Posterior cingulate gyrus (tissue), 11 donors: ENCODE results near the gene EPHB2.
"Not testable (repeated sequence)": the region's sequence is repeated elsewhere in the genome, so short reads cannot be mapped to it uniquely, and the experiment has no call there.

ENCODE experiments used
- DNase-seq, 10 donors: peaks; one replicate each; pipeline versions ENCODE4 v3.0.0 to v3.0.0-alpha.2; 2020 to 2021; ENCODE audit warnings: mixed read lengths in 3 of 10
- intact Hi-C: fragments of 100-400 bp; cut with DNase I; formaldehyde crosslinking; loops from one replicate; pipeline ENCODE4 v1.15.1; 2023

The EPHB2 gene

GRCh38 chr1:22688466-22688865 is 22.2 kb upstream of the EPHB2 start:
- intact Hi-C loops = no loop called here

GRCh38 chr1:22689505-22689904 is 21.1 kb upstream of the EPHB2 start:
- intact Hi-C loops = no loop called here
- DNase-seq = no peak

More at GRCh38 chr1:22688466-22688865, 22.2 kb upstream of the EPHB2 start:
- DNase-seq = no peak

GRCh38 chr1:22691031-22691753 is 19.4 kb upstream of the EPHB2 start:
- intact Hi-C loops = no loop called here
- DNase-seq = no peak

- intact Hi-C loops = no loop called here
Measured at GRCh38 chr1:22694172-22694571, 16.5 kb upstream of the EPHB2 start.

GRCh38 chr1:22696610-22697009 is 14.0 kb upstream of the EPHB2 start:
- peak in 1 of 10 donors; percentile 1 for DNase-seq
- intact Hi-C loops = no loop called here

More at GRCh38 chr1:22694172-22694571, 16.5 kb upstream of the EPHB2 start:
- peak in 1 of 10 donors; percentile 51 for DNase-seq

GRCh38 chr1:22697980-22698379 is 12.7 kb upstream of the EPHB2 start:
- DNase-seq = peak in 1 of 10 donors; percentile 7
- intact Hi-C loops = no loop called here

- DNase-seq = peak in 1 of 10 donors; percentile 12
- intact Hi-C loops = no loop called here
Measured at GRCh38 chr1:22699681-22700520, 10.7 kb upstream of the EPHB2 start.

GRCh38 chr1:22702296-22703085 is 8.1 kb upstream of the EPHB2 start:
- peak in 1 of 10 donors; percentile 57 for DNase-seq
- intact Hi-C loops = no loop called here

GRCh38 chr1:22704440-22705067 is 6.1 kb upstream of the EPHB2 start:
- intact Hi-C loops = loop anchor here (1.0 kb wide), 2 partner anchors 158 to 185 kb away; no protein-coding TSS in a partner anchor
- peak; percentile 70 to 96 (median 90) for DNase-seq

GRCh38 chr1:22705586-22705985 is 5.1 kb upstream of the EPHB2 start:
- intact Hi-C loops = no loop called here

GRCh38 chr1:22706100-22706499 is 4.5 kb upstream of the EPHB2 start:
- peak in 1 of 10 donors; percentile 5 for DNase-seq
- intact Hi-C loops = not testable (repeated sequence)

More at GRCh38 chr1:22705586-22705985, 5.1 kb upstream of the EPHB2 start:
- peak in 1 of 10 donors; percentile 8 for DNase-seq

- peak in 1 of 10 donors; percentile 57 for DNase-seq
- intact Hi-C loops = no loop called here
Measured at GRCh38 chr1:22708777-22709176, 1.9 kb upstream of the EPHB2 start.

- DNase-seq = no peak
- intact Hi-C loops = no loop called here
Measured at GRCh38 chr1:22709227-22709626, 1.4 kb upstream of the EPHB2 start.

- peak; percentile 47 to 94 (median 68) for DNase-seq
- intact Hi-C loops = no loop called here
Measured at GRCh38 chr1:22709891-22710700, 543 bp upstream of the EPHB2 start.

GRCh38 chr1:22711071-22711470 is 432 bp downstream of the EPHB2 start:
- DNase-seq = peak in 1 of 10 donors; percentile 76
- intact Hi-C loops = no loop called here

- intact Hi-C loops = no loop called here
- peak in 2 of 10 donors; percentile 23 to 84 for DNase-seq
Measured at GRCh38 chr1:22711591-22712501, 1.2 kb downstream of the EPHB2 start.

GRCh38 chr1:22712502-22713271 is 2.0 kb downstream of the EPHB2 start:
- intact Hi-C loops = no loop called here
- DNase-seq = peak in 2 of 10 donors; percentile 36 to 82
